Measurements from ENCODE around the gene MTMR3. TPM values are rescaled to one million over a fixed set of nuclear protein-coding genes. Genes with fewer than 3 reads are reported as not detected.

MTMR3 gene
- total RNA-seq, 4 donors from 2014 or later, result 34.9 to 45.9 (median 41.9) TPM

GRCh38 chr22:29838599-29838956 lies 44.4 kb upstream of the MTMR3 start:
- Histone ChIP-seq H3K9me3 (no peaks in the 10 kb centered on the region), H3K27me3 (no peaks in the 10 kb centered on the region), H3K4me3 (peak overlapping the region; percentile 67 to 97), H3K36me3 (peaks cover 0 to 5% of the 10 kb centered on the region in 2 donors), H3K4me1 (peaks cover 0 to 29% (median 5%) of the 10 kb centered on the region in 3 donors), H3K27ac (peak overlapping the region; percentile 54 to 83 (median 76))
- WGBS, 2 donors (ENCODE audit: low coverage in 1 of 2), result 0 to 14% methylated on average over 3 to 5 of the region's 5 CpGs
- TF ChIP-seq POLR2AphosphoS5 (IDR thresholded peaks at IDR 0.05) (peak; percentile 1), POLR2A (IDR thresholded peaks at IDR 0.05) (no peak)
- no peak for ATAC-seq

- Histone ChIP-seq H3K36me3 (peaks cover 0 to 5% of the 10 kb centered on the region in 2 donors), H3K9me3 (no peaks in the 10 kb centered on the region), H3K27me3 (no peaks in the 10 kb centered on the region), H3K4me1 (peaks cover 0 to 29% (median 5%) of the 10 kb centered on the region in 3 donors), H3K27ac (peak overlapping the region in 2 of 4 donors; percentile 80 to 83), H3K4me3 (no peak overlapping the region)
- TF ChIP-seq POLR2A (IDR thresholded peaks at IDR 0.05), result no peak
- TF ChIP-seq CTCF (IDR thresholded peaks at IDR 0.05), result no peak
- no peak for TF ChIP-seq EP300 (IDR thresholded peaks at IDR 0.05)
- no peak for TF ChIP-seq POLR2AphosphoS5 (IDR thresholded peaks at IDR 0.05)
- 80% methylated on average over 1 of the region's 1 CpG; no CpG with 5 or more reads in 1 of the 2 donors for whole genome bisulfite sequencing, 2 donors (ENCODE audit: low coverage in 1 of 2)
- no peak for ATAC-seq
These were observed 43.9 kb upstream of the MTMR3 start for GRCh38 chr22:29839039-29839438.

- Histone ChIP-seq H3K27me3 (no peaks in the 10 kb centered on the region), H3K27ac (no peak overlapping the region), H3K36me3 (no peaks in the 10 kb centered on the region), H3K9me3 (no peaks in the 10 kb centered on the region), H3K4me1 (peaks cover 0 to 29% (median 5%) of the 10 kb centered on the region in 3 donors), H3K4me3 (no peak overlapping the region)
- TF ChIP-seq POLR2A (IDR thresholded peaks at IDR 0.05) (no peak), CTCF (IDR thresholded peaks at IDR 0.05) (no peak), POLR2AphosphoS5 (IDR thresholded peaks at IDR 0.05) (no peak), EP300 (IDR thresholded peaks at IDR 0.05) (no peak)
- no peak for ATAC-seq
These were observed 42.5 kb upstream of the MTMR3 start for GRCh38 chr22:29840498-29840897.

- H3K27me3 ChIP-seq, result no peaks in the 10 kb centered on the region
- H3K27ac ChIP-seq, result peak overlapping the region in 2 of 4 donors; percentile 3 to 53
- no peaks in the 10 kb centered on the region for H3K36me3 ChIP-seq
- no peak overlapping the region for H3K4me3 ChIP-seq
- TF ChIP-seq POLR2A (IDR thresholded peaks at IDR 0.05) (no peak), CTCF (IDR thresholded peaks at IDR 0.05) (no peak), POLR2AphosphoS5 (IDR thresholded peaks at IDR 0.05) (no peak), EP300 (IDR thresholded peaks at IDR 0.05) (no peak)
- H3K4me1 ChIP-seq, result peaks cover 0 to 13% (median 3%) of the 10 kb centered on the region in 3 donors
- WGBS, 2 donors (ENCODE audit: low coverage in 1 of 2), result 66 to 73% methylated on average over 1 to 2 of the region's 2 CpGs
- ATAC-seq, result no peak
- H3K9me3 ChIP-seq, result peaks cover 0 to 6% (median 0%) of the 10 kb centered on the region in 3 donors
These were observed 40.8 kb upstream of the MTMR3 start for GRCh38 chr22:29842172-29842571.

GRCh38 chr22:29842740-29843139 lies 40.2 kb upstream of the MTMR3 start:
- Histone ChIP-seq H3K27me3 (no peaks in the 10 kb centered on the region), H3K36me3 (no peaks in the 10 kb centered on the region), H3K4me1 (peaks cover 0 to 7% (median 0%) of the 10 kb centered on the region in 3 donors), H3K4me3 (no peak overlapping the region), H3K9me3 (peaks cover 0 to 6% (median 0%) of the 10 kb centered on the region in 3 donors), H3K27ac (peak overlapping the region in 2 of 4 donors; percentile 41 to 53)
- WGBS, 2 donors (ENCODE audit: low coverage in 1 of 2), result 29 to 75% methylated on average over 2 of the region's 2 CpGs
- ATAC-seq, result peak; percentile 65
- TF ChIP-seq EP300 (IDR thresholded peaks at IDR 0.05) (no peak), POLR2AphosphoS5 (IDR thresholded peaks at IDR 0.05) (peak; percentile 35)

GRCh38 chr22:29846290-29846689 lies 36.7 kb upstream of the MTMR3 start:
- Histone ChIP-seq H3K9me3 (peaks cover 0 to 6% (median 0%) of the 10 kb centered on the region in 3 donors), H3K27me3 (no peaks in the 10 kb centered on the region), H3K27ac (no peak overlapping the region), H3K4me1 (no peaks in the 10 kb centered on the region), H3K36me3 (no peaks in the 10 kb centered on the region), H3K4me3 (no peak overlapping the region)
- TF ChIP-seq POLR2AphosphoS5 (IDR thresholded peaks at IDR 0.05) (no peak), CTCF (IDR thresholded peaks at IDR 0.05) (no peak), POLR2A (IDR thresholded peaks at IDR 0.05) (no peak), EP300 (IDR thresholded peaks at IDR 0.05) (no peak)
- WGBS, 2 donors (ENCODE audit: low coverage in 1 of 2), result 100% methylated on average over 1 of the region's 2 CpGs
- ATAC-seq, result no peak

Measured in gastroesophageal sphincter (tissue), 4 donors.